GM12878 (cell line): ENCODE measurements around the gene RAPGEF1. TPM values are rescaled to one million over a fixed set of nuclear protein-coding genes. Genes with fewer than 3 reads are reported as not detected.

Experiments
- ATAC-seq: fragments of 200-7000 bp; cut with Tn5 transposase; 3 replicates; pipeline ENCODE4 v1.9.1; 2020; ENCODE audit warnings: mild to moderate bottlenecking, moderate library complexity
- BruUV-seq: library from RNA; stranded (reverse); fragments of 400-500 nt; replicated peaks from 2 replicates; lab custom pipeline; 2021; lab: Mats Ljungman, UMichigan
- CTCF ChIA-PET: fragments of 300-600 bp; sonication (Branson Sonifier 250); formaldehyde crosslinking; extraction: SDS; loops from one replicate; lab custom pipeline; 2021; ENCODE audit warnings: inconsistent platforms; lab: Yijun Ruan, JAX
- POLR2A ChIA-PET: fragments of 350-600 bp; formaldehyde crosslinking; extraction: SDS; loops from one replicate; lab custom pipeline; 2021; ENCODE audit warnings: inconsistent platforms; lab: Charles Lee
- RAD21 ChIA-PET: fragments of 300-600 bp; sonication (Branson Sonifier 250); formaldehyde crosslinking; loops from one replicate; lab custom pipeline; 2023; ENCODE audit warnings: antibody characterized with exemption; ENCODE audit not compliant: unreplicated experiment; lab: Charles Lee
- SMC1A ChIA-PET: fragments of 300-600 bp; sonication (Branson Sonifier 250); formaldehyde crosslinking; loops from one replicate; lab custom pipeline; 2023; ENCODE audit not compliant: unreplicated experiment, uncharacterized antibody; lab: Charles Lee
- DNase-seq: peaks from one replicate; pipeline ENCODE4 v3.0.0-alpha.2; 2011; ENCODE audit warnings: low read depth, low spot score
- FAIRE-seq: peaks from 3 replicates; lab custom pipeline; 2011; peaks lifted over from hg19 to GRCh38; lab: Jason Lieb, UNC
- H2AFZ ChIP-seq: 2 replicates; pipeline ENCODE4 v1.6.0; 2011; ENCODE audit warnings: low read depth, low read length, control low read depth; ENCODE audit not compliant: control insufficient read depth
- H3K27ac ChIP-seq: 2 replicates; pipeline ENCODE4 v1.5.1; 2011; ENCODE audit warnings: control low read depth; ENCODE audit not compliant: control insufficient read depth, insufficient read depth
- H3K27me3 ChIP-seq, 2 experiments: replicated peaks in 1 of 2; 2 replicates each; pipeline versions ENCODE4 v1.6.0 to v1.6.1; 2011; ENCODE audit warnings: low read length in 1 of 2; ENCODE audit not compliant: control insufficient read depth in 2 of 2, insufficient read depth in 2 of 2
- H3K36me3 ChIP-seq, 2 experiments: 2 replicates each; pipeline ENCODE4 v1.5.1; 2011; ENCODE audit warnings: low read length in 1 of 2; ENCODE audit not compliant: control insufficient read depth in 2 of 2, insufficient read depth in 2 of 2
- H3K4me1 ChIP-seq: 2 replicates; pipeline ENCODE4 v1.6.1; 2011; ENCODE audit warnings: mild to moderate bottlenecking, low read length, moderate library complexity, mixed read lengths; ENCODE audit not compliant: control insufficient read depth, insufficient read depth
- H3K4me2 ChIP-seq: 2 replicates; pipeline ENCODE4 v1.6.0; 2011; ENCODE audit warnings: control low read depth; ENCODE audit not compliant: control insufficient read depth, insufficient read depth
- H3K4me3 ChIP-seq: fragments of 200-600 bp; sonication (generic); 2 replicates; pipeline ENCODE4 v1.5.1; 2016
- H3K79me2 ChIP-seq: 2 replicates; pipeline ENCODE4 v1.6.0; 2011; ENCODE audit warnings: low read length; ENCODE audit not compliant: control insufficient read depth, insufficient read depth
- H3K9ac ChIP-seq: 2 replicates; pipeline ENCODE4 v1.8.0; 2011; ENCODE audit warnings: low read length, control low read depth, mixed read lengths; ENCODE audit not compliant: control insufficient read depth, insufficient read depth
- H3K9me3 ChIP-seq: replicated peaks from 3 replicates; pipeline ENCODE4 v1.5.1; 2011; ENCODE audit warnings: mild to moderate bottlenecking, low read length; ENCODE audit not compliant: control insufficient read depth, insufficient read depth
- H4K20me1 ChIP-seq: 2 replicates; pipeline ENCODE4 v1.6.0; 2011; ENCODE audit not compliant: control insufficient read depth, insufficient read depth
- BHLHE40 ChIP-seq, 2 experiments: fragments of 450-650 bp in 1 of 2; IDR thresholded peaks; 2 replicates each; pipeline ENCODE4 v1.6.1; 2011 to 2017; ENCODE audit warnings: low read depth in 2 of 2, borderline replicate concordance in 1 of 2, improper control_type of control experiment in 1 of 2, low read length in 1 of 2, mild to moderate bottlenecking in 1 of 2
- CREB1 ChIP-seq: IDR thresholded peaks from 2 replicates; pipeline ENCODE4 v1.6.1; 2012; ENCODE audit warnings: low read depth, mild to moderate bottlenecking, inconsistent platforms
- DPF2 ChIP-seq: fragments of 450-650 bp; IDR thresholded peaks from 2 replicates; pipeline ENCODE4 v1.6.1; 2017; ENCODE audit warnings: mild to moderate bottlenecking
- ETV6 ChIP-seq, 2 experiments: fragments of 450-650 bp in 1 of 2; IDR thresholded peaks in 1 of 2; conservative IDR thresholded peaks in 1 of 2; 2 replicates each; pipeline ENCODE4 v1.6.1; 2014; ENCODE audit warnings: antibody characterized with exemption in 1 of 2, borderline replicate concordance in 1 of 2, low read depth in 1 of 2, mild to moderate bottlenecking in 1 of 2, moderate library complexity in 1 of 2
- MEF2B ChIP-seq: fragments of 450-650 bp; IDR thresholded peaks from 2 replicates; pipeline ENCODE4 v1.6.1; 2018; ENCODE audit warnings: mild to moderate bottlenecking, moderate library complexity; ENCODE audit not compliant: partially characterized antibody, poor library complexity, severe bottlenecking
- MTA2 ChIP-seq: fragments of 450-650 bp; IDR thresholded peaks from 2 replicates; pipeline ENCODE4 v1.6.1; 2016; ENCODE audit warnings: low read depth, mild to moderate bottlenecking, moderate library complexity
- POU2F2 ChIP-seq: IDR thresholded peaks from 3 replicates; pipeline ENCODE4 v1.6.1; 2011; ENCODE audit warnings: low read depth, mild to moderate bottlenecking, low read length, borderline replicate concordance
- SUZ12 ChIP-seq: fragments of 200-600 bp; sonication (generic); IDR thresholded peaks from one replicate; pipeline ENCODE4 v1.6.1; 2018; ENCODE audit warnings: antibody characterized with exemption, mild to moderate bottlenecking; ENCODE audit not compliant: unreplicated experiment
- TBL1XR1 ChIP-seq: IDR thresholded peaks from 2 replicates; pipeline ENCODE4 v1.6.1; 2012; ENCODE audit warnings: low read depth, low read length, improper control_type of control experiment
- WGBS: methylation state at CpG from one replicate; pipeline ENCODE4 v1.1.6; 2016; ENCODE audit warnings: low lambda C conversion rate; ENCODE audit not compliant: insufficient replicate concordance, insufficient coverage; ENCODE audit errors: missing lambda C conversion rate; 5-methylcytosine and 5-hydroxymethylcytosine counted together
- in situ Hi-C: fragments of 300-500 bp; cut with MboI; formaldehyde crosslinking; loops from 9 replicates; pipeline ENCODE4 v1.14.3; 2018; ENCODE audit warnings: mixed read lengths
- intact Hi-C: fragments of 100-400 bp; cut with micrococcal nuclease; formaldehyde crosslinking; loops from one replicate; pipeline ENCODE4 v1.14.2; 2022; ENCODE audit not compliant: unreplicated experiment
- polyA plus RNA-seq, 11 experiments: library from polyadenylated mRNA; depleted of rRNA in 4 of 11; unstranded in 6 of 11; stranded (reverse) in 5 of 11; fragments of >200 nt; fragmentation: Nextera tagmentation in 4 of 11; fragmentation: Illumina TruSeq in 1 of 11; extraction: Ambion mirVana in 4 of 11; extraction: Trizol in 1 of 11; gene quantifications; 1 replicate in 1 of 11; 2 replicates in 10 of 11; pipeline versions ENCODE4 v1.2.1 to v1.2.3, GENCODE V29; 2011 to 2016; ENCODE audit warnings: inconsistent platforms in 2 of 11, missing spikeins in 2 of 11, low read depth in 1 of 11
- total RNA-seq, 4 experiments: library from RNA; depleted of rRNA in 3 of 4; stranded (reverse); fragments of >200 nt in 3 of 4; fragmentation: Illumina TruSeq in 1 of 4; extraction: Trizol in 1 of 4; gene quantifications; 2 replicates each; pipeline versions ENCODE4 v1.2.1 to v1.2.3, GENCODE V29; 2013 to 2021
- TF ChIP-seq, protein P1 (sequence below): fragments of 450-650 bp; IDR thresholded peaks from 2 replicates; pipeline ENCODE4 v1.6.1; 2018; ENCODE audit warnings: mild to moderate bottlenecking, low read depth, moderate library complexity; ENCODE audit not compliant: partially characterized antibody
- TF ChIP-seq, protein P2 (sequence below): fragments of 450-650 bp; IDR thresholded peaks from 2 replicates; pipeline ENCODE4 v1.6.1; 2017; ENCODE audit warnings: mild to moderate bottlenecking, moderate library complexity

Gene RAPGEF1
- total and polyA plus RNA-seq, 10 of the 15 experiments (the other 5 are each of a cell fraction or from before 2014, with no cell fraction given) = 0.42 to 113 (median 45.9) TPM

DNA sequence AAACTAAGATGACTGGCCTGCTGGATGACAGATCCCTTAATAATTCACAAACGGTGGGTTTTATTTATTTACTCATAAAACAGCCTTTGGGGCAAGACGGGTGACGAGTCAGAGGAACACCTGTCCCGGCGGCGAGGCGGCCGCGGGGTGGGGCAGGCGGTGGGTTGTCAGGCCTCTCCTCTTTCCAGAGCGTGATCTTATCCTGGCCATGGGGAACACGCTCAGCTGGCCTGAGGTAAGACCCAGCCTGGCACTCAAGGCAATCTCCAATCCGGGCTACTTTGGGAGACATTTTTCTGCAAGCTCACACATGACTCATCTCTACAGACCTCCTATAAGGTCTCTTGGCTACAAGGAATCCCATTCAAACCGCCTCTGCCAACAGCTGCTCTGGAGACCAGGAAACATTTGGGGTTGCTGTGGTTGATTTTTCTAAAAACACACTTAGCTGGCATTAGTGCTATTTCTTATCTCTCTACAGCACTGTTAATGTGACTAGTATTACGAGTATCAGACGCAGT lies 6.3 kb downstream of the RAPGEF1 start (continued):
- TF ChIP-seq CREB1 = no peak

DNA sequence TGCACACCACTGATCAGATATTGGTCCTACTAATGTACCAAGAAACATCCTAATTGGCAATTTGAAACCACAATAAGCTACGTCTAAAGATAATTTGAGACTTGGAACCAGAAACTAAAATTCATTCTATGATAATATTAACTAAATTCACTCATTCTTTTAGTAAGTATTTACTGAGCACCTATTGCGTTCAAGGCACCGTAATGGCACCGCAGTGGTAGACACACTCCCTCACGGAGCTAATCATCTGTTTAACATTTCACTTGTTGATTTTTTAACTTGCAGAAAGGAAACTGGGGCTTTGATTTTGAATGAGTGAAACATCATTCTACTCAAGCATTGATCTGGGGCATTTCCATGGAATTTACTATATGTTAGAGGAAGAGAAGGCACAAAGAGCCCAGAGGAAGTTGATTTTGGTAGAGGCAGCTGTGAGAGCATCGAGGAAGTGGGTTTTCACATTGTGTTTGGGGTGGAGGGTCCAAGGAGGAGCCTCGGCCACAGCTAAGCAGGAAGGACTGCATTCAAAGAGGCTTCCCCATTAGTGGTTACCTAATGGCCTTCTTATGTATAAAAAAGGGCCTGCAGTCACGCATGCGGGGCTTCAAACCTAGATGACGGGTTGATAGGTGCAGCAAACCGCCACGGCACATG lies 7.1 kb downstream of the RAPGEF1 start:
- intact Hi-C loops = loop anchor here (10.0 kb wide), 1 partner anchor 338 kb away; the partner anchor contains the start of gene PRRC2B
- CTCF ChIA-PET = interaction anchor here (0.8 to 17.1 kb wide), 12 partner anchors 8 to 110 kb away, joined by 3 to 197 read pairs (median 4); no protein-coding TSS in a partner anchor
- H3K27ac ChIP-seq = peak overlapping the region; percentile 99
- peak overlapping the region; percentile 72 for H3K4me3 ChIP-seq
- H3K36me3 ChIP-seq = no peaks in the 10 kb centered on the region; a peak in 1 of 4 replicates
- peak overlapping the region; percentile 97 for H3K4me2 ChIP-seq
- no peak for DNase-seq
- in situ Hi-C loops = no loop called here
- FAIRE-seq = peak; percentile 31
- SMC1A ChIA-PET = interaction anchor here (0.8 to 21.2 kb wide), 12 partner anchors 8 to 141 kb away, joined by 3 to 535 read pairs (median 14); no protein-coding TSS in a partner anchor
- no peaks in the 10 kb centered on the region for H3K9me3 ChIP-seq
- 3% methylated on average over 12 of the region's 12 CpGs for WGBS
- no peak overlapping the region for H2AFZ ChIP-seq
- H3K79me2 ChIP-seq = peaks cover 93% of the 10 kb centered on the region
- RAD21 ChIA-PET = interaction anchor here (1.0 to 17.7 kb wide), 15 partner anchors 8 to 360 kb away, joined by 3 to 408 read pairs (median 7); no protein-coding TSS in a partner anchor
- no TSS peak for BruUV-seq
- POLR2A ChIA-PET = interaction anchor here (0.7 to 17.4 kb wide), 7 partner anchors 14 to 111 kb away, joined by 4 to 291 read pairs (median 28); no protein-coding TSS in a partner anchor
- H4K20me1 ChIP-seq = no peaks in the 10 kb centered on the region
- H3K9ac ChIP-seq = peak overlapping the region; percentile 77
- no peaks in the 10 kb centered on the region for H3K27me3 ChIP-seq
- ATAC-seq = peak; percentile 23
- H3K4me1 ChIP-seq = peaks cover 77% of the 10 kb centered on the region
- TF ChIP-seq TBL1XR1 (0 out of 2 replicates have a peak, but pooled peaks have one; percentile 38), BHLHE40 (IDR thresholded peaks at IDR 0.05; ENCODE audit: borderline replicate concordance in 1 of 2, low read depth in 2 of 2, low read length in 1 of 2) (peak; percentile 70 to 88), MTA2 (peak; percentile 74), DPF2 (peak; percentile 60), MEF2B (peak; percentile 10), ETV6 (conservative IDR thresholded peaks at IDR 0.05 in 1 of 2, IDR thresholded peaks at IDR 0.05 in 1 of 2; ENCODE audit: borderline replicate concordance in 1 of 2, low read depth in 1 of 2) (peak in 1 of 2 experiments; percentile 74; a peak in 2 of 4 replicates), SUZ12 (no peak), POU2F2 (peak; percentile 86; the same call in 1 of the 3 replicates)
- TF ChIP-seq, protein P1, sequence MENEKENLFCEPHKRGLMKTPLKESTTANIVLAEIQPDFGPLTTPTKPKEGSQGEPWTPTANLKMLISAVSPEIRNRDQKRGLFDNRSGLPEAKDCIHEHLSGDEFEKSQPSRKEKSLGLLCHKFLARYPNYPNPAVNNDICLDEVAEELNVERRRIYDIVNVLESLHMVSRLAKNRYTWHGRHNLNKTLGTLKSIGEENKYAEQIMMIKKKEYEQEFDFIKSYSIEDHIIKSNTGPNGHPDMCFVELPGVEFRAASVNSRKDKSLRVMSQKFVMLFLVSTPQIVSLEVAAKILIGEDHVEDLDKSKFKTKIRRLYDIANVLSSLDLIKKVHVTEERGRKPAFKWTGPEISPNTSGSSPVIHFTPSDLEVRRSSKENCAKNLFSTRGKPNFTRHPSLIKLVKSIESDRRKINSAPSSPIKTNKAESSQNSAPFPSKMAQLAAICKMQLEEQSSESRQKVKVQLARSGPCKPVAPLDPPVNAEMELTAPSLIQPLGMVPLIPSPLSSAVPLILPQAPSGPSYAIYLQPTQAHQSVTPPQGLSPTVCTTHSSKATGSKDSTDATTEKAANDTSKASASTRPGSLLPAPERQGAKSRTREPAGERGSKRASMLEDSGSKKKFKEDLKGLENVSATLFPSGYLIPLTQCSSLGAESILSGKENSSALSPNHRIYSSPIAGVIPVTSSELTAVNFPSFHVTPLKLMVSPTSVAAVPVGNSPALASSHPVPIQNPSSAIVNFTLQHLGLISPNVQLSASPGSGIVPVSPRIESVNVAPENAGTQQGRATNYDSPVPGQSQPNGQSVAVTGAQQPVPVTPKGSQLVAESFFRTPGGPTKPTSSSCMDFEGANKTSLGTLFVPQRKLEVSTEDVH = no peak
- TF ChIP-seq, protein P2, sequence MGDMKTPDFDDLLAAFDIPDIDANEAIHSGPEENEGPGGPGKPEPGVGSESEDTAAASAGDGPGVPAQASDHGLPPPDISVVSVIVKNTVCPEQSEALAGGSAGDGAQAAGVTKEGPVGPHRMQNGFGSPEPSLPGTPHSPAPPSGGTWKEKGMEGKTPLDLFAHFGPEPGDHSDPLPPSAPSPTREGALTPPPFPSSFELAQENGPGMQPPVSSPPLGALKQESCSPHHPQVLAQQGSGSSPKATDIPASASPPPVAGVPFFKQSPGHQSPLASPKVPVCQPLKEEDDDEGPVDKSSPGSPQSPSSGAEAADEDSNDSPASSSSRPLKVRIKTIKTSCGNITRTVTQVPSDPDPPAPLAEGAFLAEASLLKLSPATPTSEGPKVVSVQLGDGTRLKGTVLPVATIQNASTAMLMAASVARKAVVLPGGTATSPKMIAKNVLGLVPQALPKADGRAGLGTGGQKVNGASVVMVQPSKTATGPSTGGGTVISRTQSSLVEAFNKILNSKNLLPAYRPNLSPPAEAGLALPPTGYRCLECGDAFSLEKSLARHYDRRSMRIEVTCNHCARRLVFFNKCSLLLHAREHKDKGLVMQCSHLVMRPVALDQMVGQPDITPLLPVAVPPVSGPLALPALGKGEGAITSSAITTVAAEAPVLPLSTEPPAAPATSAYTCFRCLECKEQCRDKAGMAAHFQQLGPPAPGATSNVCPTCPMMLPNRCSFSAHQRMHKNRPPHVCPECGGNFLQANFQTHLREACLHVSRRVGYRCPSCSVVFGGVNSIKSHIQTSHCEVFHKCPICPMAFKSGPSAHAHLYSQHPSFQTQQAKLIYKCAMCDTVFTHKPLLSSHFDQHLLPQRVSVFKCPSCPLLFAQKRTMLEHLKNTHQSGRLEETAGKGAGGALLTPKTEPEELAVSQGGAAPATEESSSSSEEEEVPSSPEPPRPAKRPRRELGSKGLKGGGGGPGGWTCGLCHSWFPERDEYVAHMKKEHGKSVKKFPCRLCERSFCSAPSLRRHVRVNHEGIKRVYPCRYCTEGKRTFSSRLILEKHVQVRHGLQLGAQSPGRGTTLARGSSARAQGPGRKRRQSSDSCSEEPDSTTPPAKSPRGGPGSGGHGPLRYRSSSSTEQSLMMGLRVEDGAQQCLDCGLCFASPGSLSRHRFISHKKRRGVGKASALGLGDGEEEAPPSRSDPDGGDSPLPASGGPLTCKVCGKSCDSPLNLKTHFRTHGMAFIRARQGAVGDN = peak; percentile 54
